Hypothalamus (tissue), 51 donors: ENCODE measurements around the gene IMP4.
A peak's percentile ranks its signal among the peaks of the same experiment; 100 is the strongest.

Experiments
- DNase-seq, 51 donors: peaks; one replicate each; lab custom pipeline; 2025; lab: John Stamatoyannopoulos, UW

Gene IMP4

DNA sequence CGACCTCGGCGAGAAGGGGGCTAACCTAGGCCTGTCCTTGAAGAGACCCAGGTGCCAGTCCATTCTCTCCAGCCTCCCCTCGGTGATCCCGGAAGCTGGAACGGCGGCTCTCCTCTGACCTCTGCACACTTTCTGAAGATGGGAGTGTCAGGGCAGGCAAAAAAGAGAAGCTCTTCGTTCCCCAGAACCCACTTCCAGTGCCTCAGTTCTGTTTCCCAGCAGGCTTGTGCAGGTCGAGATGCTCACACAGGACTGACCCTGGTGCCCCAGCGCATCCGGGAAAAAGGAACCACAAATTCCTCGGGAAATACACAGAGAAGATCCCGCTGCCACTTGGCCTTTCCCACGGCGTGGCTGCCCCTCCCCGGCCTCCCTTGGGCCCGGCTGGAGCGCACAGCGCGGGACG is 12.5 kb downstream of the IMP4 start:
- DNase-seq = no peak

DNA sequence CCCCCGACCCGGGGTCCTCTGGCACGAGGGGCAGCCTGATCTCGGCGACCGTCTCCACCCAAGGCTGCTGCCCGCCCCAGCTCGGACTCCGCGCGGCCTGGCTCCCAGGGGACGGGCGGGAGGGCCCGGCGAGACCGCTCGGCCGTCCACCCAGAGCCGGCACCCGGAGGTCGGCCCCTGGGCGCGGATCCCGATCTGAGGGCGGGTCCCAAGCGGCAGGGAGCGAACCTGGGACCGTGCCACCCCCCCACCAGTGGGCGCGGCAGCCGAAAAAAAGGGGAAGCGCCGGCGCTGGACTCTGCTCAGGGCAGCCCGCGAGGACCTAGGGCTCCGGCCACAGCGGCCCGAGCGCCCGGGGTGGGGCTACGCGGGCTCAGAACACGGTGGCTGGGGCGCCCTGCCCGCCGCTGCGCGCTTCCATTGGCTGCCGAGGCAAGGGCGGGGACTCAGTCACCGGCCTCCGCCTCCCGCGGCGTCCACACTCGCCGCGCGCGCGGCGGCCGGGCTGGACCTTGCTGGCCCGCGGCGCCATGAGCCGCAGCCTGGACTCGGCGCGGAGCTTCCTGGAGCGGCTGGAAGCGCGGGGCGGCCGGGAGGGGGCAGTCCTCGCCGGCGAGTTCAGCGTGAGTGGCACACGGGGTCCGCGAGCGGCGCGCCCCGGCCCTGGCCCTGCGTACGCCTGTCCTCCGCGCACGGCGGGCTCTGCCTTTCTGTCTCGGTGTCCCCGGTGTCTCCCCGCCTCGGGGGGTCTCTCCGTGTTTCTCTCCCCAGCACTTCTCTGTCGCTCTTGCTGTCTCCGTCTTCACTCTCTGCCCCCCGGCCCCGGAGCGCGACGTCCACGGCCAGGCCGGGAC is 13.1 kb downstream of the IMP4 start, which contains the start of gene PTPN18:
TSS of gene PTPN18 (plus strand) at position 479 of the 854 bp plus-strand sequence. CDS start at position 531, 52 bp downstream.
- peak in 49 of 51 donors; percentile 11 to 91 (median 77) for DNase-seq

DNA sequence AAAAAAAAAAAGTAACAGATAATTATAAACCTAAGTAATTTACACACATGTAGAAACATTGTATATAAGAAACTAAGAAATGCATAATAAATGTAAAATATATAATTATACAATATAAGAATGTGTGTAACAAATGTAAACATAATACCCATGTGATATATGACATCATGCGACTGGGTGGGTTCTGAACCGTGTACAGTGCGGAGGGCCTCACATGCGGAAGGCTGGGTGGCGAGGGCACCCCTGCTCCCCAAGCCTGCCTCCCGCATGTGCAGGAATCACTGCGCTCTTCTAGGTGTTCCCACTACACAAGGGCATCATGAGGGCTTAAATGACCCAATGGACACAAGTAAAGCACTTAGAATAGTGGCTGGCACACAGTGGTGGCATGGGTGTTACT is 15.2 kb downstream of the IMP4 start:
- DNase-seq = no peak

DNA sequence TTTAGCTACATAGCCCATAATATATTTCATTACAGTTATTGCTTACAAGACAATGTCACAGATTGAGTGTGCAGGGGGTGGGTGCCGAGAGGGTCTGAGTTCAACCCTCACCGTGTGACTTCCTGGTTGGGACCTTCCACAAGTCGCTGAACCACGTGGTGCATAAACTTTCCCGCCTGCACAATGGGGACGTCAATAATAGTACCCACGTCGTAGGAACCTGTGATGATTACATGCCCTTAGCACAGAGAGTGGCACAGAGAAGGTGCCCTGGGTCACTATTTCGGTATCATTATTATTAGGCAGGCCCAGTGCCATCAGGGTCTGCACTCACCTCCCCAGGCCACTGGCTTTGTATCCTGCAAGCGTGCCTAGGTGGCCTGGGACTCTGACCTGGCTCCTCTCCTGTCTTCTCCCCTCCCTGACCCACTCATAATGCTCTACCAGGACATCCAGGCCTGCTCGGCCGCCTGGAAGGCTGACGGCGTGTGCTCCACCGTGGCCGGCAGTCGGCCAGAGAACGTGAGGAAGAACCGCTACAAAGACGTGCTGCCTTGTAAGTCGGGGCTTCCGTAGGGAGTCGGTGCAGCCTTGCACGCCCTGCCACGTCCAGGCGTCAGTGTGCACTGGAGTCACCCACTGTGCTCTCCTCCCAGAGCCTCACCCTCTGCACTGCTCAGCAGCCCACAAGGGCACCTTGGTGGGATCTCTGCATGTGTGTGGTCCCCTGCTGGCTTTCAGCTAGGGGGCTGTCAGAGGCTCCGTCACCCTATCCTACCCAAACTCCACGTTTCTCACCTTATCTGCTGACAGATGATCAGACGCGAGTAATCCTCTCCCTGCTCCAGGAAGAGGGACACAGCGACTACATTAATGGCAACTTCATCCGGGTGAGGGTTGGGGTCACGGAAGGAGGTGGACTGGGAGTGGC is 16.0 kb downstream of the IMP4 start:
- no peak for DNase-seq

DNA sequence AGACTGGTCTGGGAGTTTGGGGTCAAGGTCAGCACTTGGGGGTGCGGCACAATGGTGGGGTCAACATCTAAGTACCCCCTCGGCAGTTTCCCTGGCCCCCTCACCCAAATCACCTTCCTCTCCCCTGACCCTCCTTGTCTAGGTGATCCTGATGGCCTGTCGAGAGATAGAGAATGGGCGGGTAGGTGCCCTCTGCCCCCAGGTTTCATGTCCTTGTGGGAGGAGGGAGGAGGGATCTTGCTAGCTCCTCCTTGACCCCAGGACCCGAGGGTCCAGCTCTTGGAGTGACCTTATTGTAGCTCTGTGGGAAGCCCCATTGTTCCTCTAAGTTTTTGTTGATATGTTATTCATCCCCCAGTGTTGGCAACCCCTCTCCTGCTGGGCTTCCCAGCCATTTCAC is 16.8 kb downstream of the IMP4 start:
- no peak for DNase-seq

DNA sequence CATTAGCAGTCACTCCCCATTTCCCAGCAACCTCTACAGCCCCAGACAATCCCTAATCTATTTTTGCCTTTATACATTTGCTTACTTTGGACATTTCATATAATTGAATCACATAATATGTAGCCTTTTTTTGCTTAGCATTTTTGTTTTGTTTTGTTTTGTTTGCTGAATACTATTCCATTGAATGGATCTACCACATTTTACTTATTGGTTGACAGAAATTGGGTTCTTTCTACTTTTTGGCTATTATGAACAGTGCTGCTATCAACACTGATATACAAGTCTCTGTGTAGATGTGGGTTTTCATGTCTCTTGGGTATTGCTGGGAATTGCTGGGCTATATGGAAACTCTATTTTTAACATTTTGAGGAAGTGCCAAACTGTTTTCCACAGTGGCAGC is 20.8 kb downstream of the IMP4 start:
- DNase-seq = no peak

DNA sequence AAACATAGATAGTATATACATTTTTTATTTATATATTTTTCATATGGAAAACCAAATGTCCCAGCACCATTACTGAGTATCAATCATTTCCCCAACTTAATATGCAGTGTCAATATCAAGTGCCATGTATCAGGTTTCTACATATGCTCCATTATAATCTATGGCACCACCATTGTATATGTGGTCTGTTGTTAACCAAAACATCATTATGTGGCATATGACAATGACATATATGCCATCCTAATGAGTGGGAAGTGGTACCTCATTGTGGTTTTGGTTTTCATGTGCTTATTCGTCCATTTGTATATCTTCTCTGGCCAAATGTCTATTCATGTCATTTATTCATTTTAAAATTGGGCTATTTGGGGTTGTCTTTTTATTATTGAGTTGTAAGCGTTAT is 22.4 kb downstream of the IMP4 start:
- DNase-seq = no peak

DNA sequence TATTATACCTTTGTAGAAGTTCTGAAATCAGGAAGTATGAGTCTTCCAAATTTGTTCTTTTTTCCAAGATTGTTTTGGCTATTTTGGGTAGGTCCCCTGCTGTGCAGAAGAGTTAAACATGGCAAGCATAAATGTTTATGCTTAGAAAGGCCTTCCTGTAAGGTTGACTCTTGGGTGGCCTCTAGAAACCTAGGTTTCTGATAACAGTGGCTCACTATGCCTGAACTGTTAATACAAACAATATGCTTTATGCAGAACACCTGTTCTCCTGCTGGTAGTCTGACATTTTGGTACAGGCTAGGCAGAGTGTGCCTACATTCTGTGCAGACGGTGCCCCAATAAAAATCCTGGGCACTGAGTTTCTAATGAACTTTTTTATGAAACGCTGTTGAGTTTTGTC is 23.3 kb downstream of the IMP4 start:
- DNase-seq = no peak

DNA sequence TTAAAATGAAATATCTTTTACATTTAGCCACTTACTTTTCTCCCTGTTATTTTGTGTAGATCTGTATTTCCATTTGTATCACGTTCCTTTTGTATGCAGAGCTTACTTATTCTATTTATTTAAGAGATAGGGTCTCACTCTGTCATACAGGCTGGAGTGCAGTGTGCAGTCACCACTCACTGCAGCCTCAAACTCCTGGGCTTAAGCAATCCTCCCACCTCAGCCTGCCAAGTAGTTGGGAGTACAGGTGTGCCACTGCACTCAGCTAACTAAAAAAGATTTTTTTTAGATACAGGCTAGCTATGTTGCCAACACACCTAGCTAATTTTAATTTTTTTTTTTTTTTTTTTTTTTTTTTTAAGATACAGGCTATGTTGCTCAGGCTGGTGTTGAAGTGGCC is 24.0 kb downstream of the IMP4 start:
- DNase-seq = no peak

DNA sequence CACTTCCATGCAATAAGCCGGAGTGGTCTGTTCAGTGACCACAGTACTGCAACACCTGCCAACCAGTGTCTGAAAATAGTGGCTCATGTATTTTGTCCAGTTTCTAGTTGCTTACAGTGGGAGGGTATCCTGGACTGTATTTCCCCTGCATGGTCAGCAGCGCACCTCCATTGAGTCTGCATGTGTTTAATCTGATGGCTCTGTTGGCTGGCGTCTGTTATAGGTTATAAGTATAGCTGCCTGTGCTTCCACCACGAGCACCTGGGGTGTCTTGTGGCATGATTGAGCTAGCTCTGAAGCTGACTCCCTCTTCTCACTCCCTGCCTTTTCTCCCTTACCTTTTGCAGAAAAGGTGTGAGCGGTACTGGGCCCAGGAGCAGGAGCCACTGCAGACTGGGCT is 26.1 kb downstream of the IMP4 start:
- no peak for DNase-seq

DNA sequence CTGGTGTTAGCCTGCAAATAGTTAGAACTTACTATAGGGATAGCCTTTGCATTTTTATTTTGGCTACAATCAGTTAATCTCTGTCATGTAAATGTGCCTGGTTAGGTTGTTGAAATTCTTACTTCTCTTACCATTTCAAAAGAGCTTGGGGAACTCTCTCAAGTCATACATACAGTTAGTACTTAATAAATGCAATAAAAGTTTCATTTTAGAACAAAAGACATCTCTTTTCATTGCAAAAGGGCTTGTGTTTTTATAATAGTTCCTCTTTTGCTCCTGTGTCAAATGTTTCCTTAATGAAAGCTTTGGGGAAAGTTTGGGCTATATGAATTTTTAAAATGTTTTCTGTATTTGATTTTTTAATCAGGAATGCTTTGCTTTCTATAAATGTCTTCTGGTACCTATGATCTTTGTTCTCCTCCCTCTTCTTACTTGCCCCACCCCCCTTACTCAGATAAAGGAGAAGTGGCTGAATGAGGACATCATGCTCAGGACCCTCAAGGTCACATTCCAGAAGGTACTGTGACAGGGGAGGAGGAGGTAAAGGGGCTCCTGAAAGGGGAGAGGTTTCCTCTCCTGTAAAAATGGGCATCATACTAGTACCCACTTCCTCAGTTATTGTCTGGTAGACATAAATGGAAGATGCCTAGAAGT is 26.7 kb downstream of the IMP4 start:
- DNase-seq = no peak

DNA sequence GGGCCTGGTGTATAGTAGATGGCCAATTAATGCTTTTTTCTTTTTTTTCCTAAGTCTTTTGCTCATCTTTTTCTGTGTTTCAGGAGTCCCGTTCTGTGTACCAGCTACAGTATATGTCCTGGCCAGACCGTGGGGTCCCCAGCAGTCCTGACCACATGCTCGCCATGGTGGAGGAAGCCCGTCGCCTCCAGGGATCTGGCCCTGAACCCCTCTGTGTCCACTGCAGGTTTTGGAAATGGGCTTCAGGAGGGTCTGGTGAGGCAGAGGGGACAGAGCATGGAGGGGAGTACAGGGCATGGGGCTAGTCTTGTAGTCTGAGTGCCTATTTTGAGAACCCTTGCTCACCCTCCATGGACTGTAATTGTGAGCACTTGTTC is 27.3 kb downstream of the IMP4 start:
- DNase-seq = no peak

DNA sequence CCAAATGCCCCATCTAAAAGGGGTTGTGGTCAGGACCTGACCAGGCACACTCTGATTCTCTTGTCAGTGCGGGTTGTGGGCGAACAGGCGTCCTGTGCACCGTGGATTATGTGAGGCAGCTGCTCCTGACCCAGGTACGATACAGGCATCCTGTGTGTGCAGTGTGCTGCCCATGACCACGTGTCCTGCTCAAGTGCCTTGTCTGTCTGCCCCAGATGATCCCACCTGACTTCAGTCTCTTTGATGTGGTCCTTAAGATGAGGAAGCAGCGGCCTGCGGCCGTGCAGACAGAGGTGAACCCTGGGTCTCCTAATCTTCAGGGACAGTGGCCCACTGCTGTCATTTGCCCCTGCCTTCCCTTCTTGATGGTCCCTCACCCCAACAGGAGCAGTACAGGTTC is 27.8 kb downstream of the IMP4 start:
- DNase-seq = no peak

DNA sequence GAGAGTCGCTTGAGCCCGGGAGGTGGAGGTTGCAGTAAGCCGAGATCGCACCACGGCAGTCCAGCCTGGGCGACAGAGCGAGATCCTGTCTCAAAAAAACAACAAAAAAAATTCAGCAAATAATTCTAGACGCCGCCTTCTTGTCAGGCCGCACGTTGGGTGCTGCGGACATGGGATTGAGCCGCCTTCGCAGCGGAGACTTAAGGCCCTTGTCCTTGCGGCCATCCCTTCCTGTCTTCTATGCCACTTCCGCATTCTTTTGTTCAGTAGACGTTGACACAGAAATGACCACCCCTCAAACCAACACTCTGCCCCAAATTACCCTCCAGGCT is 29.0 kb downstream of the IMP4 start:
- peak in 1 of 51 donors; percentile 49 for DNase-seq

DNA sequence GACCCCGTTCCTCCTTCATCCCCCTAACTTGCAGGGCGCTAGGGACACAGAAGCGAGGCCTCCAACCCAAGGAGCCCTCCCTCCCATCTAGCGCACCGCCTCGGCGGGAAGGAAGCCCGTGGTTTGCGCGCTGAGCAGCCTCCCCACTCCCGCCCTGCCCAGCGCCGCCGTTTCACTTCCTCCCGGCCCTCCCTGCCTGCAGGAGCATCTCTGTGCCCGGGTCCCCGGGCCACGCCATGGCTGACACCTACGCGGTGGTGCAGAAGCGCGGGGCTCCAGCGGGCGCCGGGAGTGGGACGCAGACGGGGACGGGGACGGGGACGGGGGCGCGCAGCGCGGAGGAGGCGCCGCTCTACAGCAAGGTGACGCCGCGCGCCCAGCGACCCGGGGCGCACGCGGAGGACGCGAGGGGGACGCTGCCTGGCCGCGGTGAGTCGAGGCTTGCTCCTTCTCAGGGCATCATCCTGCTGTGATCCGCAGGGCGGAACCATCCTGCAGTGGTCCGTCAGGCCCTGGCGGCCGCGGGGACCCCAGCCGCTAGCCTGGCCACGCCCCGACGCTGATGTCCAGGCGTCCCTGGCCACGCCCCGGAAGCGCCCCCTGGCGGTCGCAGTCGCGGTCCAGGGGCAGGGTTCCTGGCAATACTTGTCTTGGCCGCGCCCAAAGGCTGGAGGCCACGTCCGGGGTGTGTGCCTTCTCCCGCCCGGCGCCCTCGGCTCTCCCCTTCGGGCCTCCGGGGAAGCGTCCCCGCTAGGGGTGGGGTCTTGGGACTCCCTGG is 29.5 kb downstream of the IMP4 start:
- DNase-seq = peak in 50 of 51 donors; percentile 38 to 93 (median 76)

DNA sequence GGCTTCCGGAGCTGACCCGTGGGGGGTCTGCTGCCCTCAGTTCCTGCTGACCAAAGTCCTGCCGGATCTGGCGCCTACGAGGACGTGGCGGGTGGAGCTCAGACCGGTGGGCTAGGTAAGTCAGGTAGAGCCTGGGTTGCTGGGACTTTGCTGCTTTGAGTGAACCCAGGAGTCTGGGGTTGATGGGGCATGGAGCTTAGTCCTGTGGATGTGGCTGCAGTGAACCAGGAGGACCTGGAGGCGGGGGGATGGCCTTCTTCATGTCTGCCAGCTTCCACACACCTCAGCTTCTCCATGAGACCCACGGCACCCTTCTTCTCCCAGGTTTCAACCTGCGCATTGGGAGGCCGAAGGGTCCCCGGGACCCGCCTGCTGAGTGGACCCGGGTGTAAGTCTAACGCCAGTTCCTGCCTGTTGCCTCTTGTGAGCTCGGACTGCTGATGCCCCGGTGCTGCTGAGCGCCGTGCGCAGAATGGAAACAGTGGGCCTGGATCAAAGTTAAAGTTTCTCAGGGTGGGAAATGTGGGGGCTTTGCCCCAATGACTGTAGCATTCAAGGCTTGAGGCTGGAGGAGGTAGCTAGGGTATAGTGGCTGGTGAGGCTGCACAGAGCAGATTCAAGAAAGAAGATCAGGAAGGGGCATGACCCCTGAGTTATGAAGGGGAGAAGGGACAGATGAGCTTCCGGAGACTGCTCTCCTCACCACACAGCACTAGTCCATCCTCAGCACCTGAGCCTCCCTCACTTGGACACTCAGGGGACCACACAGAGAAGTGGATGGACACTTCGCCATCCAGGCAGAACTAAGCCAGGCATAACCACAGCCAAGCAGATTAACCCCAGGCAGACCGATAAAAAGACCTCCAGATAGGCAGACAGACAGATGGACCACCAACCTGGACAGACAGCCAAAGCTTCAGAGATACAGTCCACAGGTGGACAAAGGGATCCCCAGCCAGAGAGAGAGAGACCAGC is 30.4 kb downstream of the IMP4 start:
- no peak for DNase-seq

DNA sequence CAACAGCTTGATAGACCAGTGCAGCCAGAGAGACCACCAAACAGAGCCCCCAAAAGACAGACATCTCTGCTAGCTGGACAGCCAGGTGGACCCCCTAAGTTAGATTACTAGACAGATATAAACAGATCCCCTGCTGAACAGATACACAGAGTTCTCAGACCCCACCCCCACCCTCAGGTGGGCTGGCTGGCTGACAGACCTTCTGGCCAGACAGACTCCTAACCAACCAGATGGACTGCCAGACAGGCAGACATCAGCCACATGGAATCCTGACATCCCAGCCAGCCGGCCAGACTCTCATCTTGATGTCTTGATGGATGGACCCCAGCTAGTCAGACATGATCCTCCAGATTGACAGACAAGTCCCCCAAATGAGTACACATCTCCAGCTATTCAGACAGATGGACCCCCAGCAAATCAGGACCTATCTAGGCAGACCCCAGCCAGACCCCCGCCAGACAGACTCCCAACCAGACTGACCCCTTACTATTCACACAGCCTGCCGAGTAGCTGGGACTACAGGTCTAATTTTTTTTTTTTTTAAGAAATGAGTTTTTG is 31.2 kb downstream of the IMP4 start:
- no peak for DNase-seq

DNA sequence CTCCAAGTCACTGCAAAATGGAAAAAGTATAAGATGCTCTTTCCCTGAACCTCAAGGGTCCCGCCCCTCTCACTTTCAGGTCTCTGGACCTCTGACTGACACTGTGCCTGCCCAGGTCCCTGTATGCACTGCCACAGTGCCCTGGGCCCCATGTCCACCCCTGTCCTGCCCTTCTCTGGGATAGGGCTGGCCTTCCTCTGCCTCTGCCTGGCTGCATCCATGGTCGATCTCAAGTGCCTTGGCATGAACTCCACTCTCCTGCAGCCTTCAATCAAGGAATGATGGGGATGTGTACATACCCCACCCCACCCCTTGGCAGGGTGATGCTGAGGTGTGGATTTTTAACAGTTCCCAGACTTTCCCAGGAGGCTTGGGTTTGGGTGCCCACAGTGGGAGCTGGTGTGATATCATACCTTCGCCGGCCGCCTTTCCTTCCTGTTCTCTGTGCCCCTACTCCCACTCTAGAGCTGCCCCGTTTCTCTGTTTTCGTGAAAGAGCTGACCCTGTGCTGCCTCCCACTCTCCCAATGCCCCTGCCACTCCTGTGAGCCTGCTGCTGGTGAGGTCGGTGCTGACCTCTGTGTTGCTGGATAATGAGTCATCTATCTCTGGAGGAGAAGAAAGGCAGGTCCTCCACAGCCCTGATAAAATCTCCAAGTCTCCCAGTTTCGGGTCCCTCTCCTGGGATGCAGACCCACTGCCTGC is 32.0 kb downstream of the IMP4 start:
- DNase-seq = no peak
